Upper lobe of left lung (tissue), 6 donors: ENCODE data around the gene KLHL8. TPM values are rescaled to one million over a fixed set of nuclear protein-coding genes. Genes with fewer than 3 reads are reported as not detected.
"Not testable (repeated sequence)": the region's sequence is repeated elsewhere in the genome, so short reads cannot be mapped to it uniquely, and the experiment has no call there.

ENCODE experiments used
- ATAC-seq, 2 donors: fragments of 200-7000 bp; cut with Tn5 transposase; one replicate each; pipeline ENCODE4 v1.9.1; 2022; ENCODE audit warnings: mild to moderate bottlenecking in 2 of 2, moderate library complexity in 2 of 2; ENCODE audit not compliant: low FRiP score in 2 of 2
- DNase-seq, 2 donors: peaks; one replicate each; pipeline ENCODE4 v3.0.0-alpha.2; 2019 to 2020
- H3K27ac ChIP-seq, 4 donors: fragments of 200-600 bp; sonication (generic); one replicate each; pipeline ENCODE4 v1.5.1; 2016 to 2019
- H3K27me3 ChIP-seq, 4 donors: fragments of 200-600 bp; sonication (generic); one replicate each; pipeline ENCODE4 v1.5.1; 2017 to 2019
- H3K36me3 ChIP-seq, 4 donors: fragments of 200-600 bp; sonication (generic); one replicate each; pipeline ENCODE4 v1.5.1; 2016 to 2019
- H3K4me1 ChIP-seq, 4 donors: fragments of 200-600 bp; sonication (generic); one replicate each; pipeline ENCODE4 v1.5.1; 2018 to 2019
- H3K4me3 ChIP-seq, 4 donors: fragments of 200-600 bp; sonication (generic); one replicate each; pipeline ENCODE4 v1.5.1; 2017 to 2019; ENCODE audit warnings: mild to moderate bottlenecking in 2 of 4, moderate library complexity in 1 of 4
- H3K9me3 ChIP-seq, 4 donors: fragments of 200-600 bp; sonication (generic); one replicate each; pipeline ENCODE4 v1.5.1; 2018 to 2019
- CTCF ChIP-seq, 6 experiments: fragments of 450-650 bp in 4 of 6; fragments of 200-600 bp in 2 of 6; sonication (generic) in 2 of 6; IDR thresholded peaks; one replicate each; pipeline ENCODE4 v1.5.1; 2016 to 2019; ENCODE audit warnings: antibody characterized with exemption in 6 of 6
- EP300 ChIP-seq, 4 donors: sonication (generic); formaldehyde crosslinking; IDR thresholded peaks; one replicate each; pipeline ENCODE4 v1.5.1; 2017; ENCODE audit warnings: antibody characterized with exemption in 4 of 4, control low read depth in 2 of 4
- POLR2A ChIP-seq, 4 donors: fragments of 450-650 bp; IDR thresholded peaks; one replicate each; pipeline ENCODE4 v1.5.1; 2016 to 2017; ENCODE audit warnings: antibody characterized with exemption in 4 of 4, mild to moderate bottlenecking in 2 of 4
- POLR2AphosphoS5 ChIP-seq, 2 donors: sonication (generic); formaldehyde crosslinking; IDR thresholded peaks; one replicate each; pipeline ENCODE4 v1.5.1; 2017; ENCODE audit warnings: antibody characterized with exemption in 2 of 2
- WGBS, 2 donors: methylation state at CpG; one replicate each; pipeline ENCODE4 v1.1.5; 2017 to 2018; 5-methylcytosine and 5-hydroxymethylcytosine counted together
- total RNA-seq, 6 donors: library from RNA; depleted of rRNA in 4 of 6; stranded (reverse); fragments of >200 nt in 4 of 6; gene quantifications; one replicate each; pipeline versions ENCODE4 v1.1.0 to v1.2.1, GENCODE V29; 2016 to 2021
- donor health status: DM: no; HTN: no; CAD: no; lungs with moderate emphysema.
- donor health status: DM: no; HTN: yes; CAD: no; lungs with severe emphysema.

KLHL8 gene
- total RNA-seq, 6 donors from 2014 or later: 8.2 to 18.8 (median 11.9) TPM

- Histone ChIP-seq H3K9me3 (no peaks in the 10 kb centered on the region), H3K4me3 (no peak overlapping the region), H3K27me3 (no peaks in the 10 kb centered on the region), H3K27ac (no peak overlapping the region), H3K4me1 (peaks cover under 1 to 6% (median 2%) of the 10 kb centered on the region in 4 donors), H3K36me3 (no peaks in the 10 kb centered on the region)
- DNase-seq: no peak
- TF ChIP-seq POLR2A (IDR thresholded peaks at IDR 0.05) (no peak), CTCF (IDR thresholded peaks at IDR 0.05) (no peak), POLR2AphosphoS5 (IDR thresholded peaks at IDR 0.05) (no peak), EP300 (IDR thresholded peaks at IDR 0.05) (no peak)
- ATAC-seq: no peak
- 96 to 98% methylated on average over 5 of the region's 5 CpGs for WGBS, 2 donors
Measured at GRCh38 chr4:87225936-87226335, 5.5 kb upstream of the KLHL8 start.

GRCh38 chr4:87224141-87224923 is 3.9 kb upstream of the KLHL8 start:
- H3K9me3 ChIP-seq: no peaks in the 10 kb centered on the region
- H3K4me1 ChIP-seq: peaks cover 1 to 8% (median 5%) of the 10 kb centered on the region in 4 donors
- TF ChIP-seq EP300 (IDR thresholded peaks at IDR 0.05) (no peak), CTCF (IDR thresholded peaks at IDR 0.05) (no peak), POLR2AphosphoS5 (IDR thresholded peaks at IDR 0.05) (no peak), POLR2A (IDR thresholded peaks at IDR 0.05) (no peak)
- WGBS, 2 donors: 79 to 88% methylated on average over 9 to 10 of the region's 10 CpGs
- no peak overlapping the region for H3K4me3 ChIP-seq
- ATAC-seq (no peak), DNase-seq (no peak)
- H3K27ac ChIP-seq: no peak overlapping the region
- H3K36me3 ChIP-seq: no peaks in the 10 kb centered on the region
- H3K27me3 ChIP-seq: no peaks in the 10 kb centered on the region

GRCh38 chr4:87219632-87220093 is 755 bp downstream of the KLHL8 start:
- Histone ChIP-seq H3K27ac (peak overlapping the region; percentile 87 to 97 (median 94)), H3K4me3 (peak overlapping the region; percentile 49 to 97 (median 89)), H3K4me1 (peaks cover 9 to 17% (median 12%) of the 10 kb centered on the region in 4 donors), H3K36me3 (no peaks in the 10 kb centered on the region), H3K27me3 (no peaks in the 10 kb centered on the region), H3K9me3 (no peaks in the 10 kb centered on the region)
- ATAC-seq (peak; percentile 5 to 58), DNase-seq (peak; percentile 60 to 90)
- WGBS, 2 donors: 0% methylated on average over 9 to 18 of the region's 40 CpGs
- TF ChIP-seq POLR2A (IDR thresholded peaks at IDR 0.05): no peak
- TF ChIP-seq CTCF (IDR thresholded peaks at IDR 0.05): peak in 3 of 6 experiments; percentile 28 to 46 (median 40)

- not testable (repeated sequence) for H3K36me3 ChIP-seq, DNase-seq, ATAC-seq, H3K27ac ChIP-seq, H3K27me3 ChIP-seq, H3K4me3 ChIP-seq, H3K9me3 ChIP-seq
- H3K4me1 ChIP-seq: peaks cover 24 to 33% (median 26%) of the 10 kb centered on the region in 4 donors
- 89 to 97% methylated on average over 6 of the region's 6 CpGs for WGBS, 2 donors
Measured at GRCh38 chr4:87217235-87217763, 3.1 kb downstream of the KLHL8 start.

- DNase-seq: no peak
- TF ChIP-seq CTCF (IDR thresholded peaks at IDR 0.05) (no peak), EP300 (IDR thresholded peaks at IDR 0.05) (no peak), POLR2A (IDR thresholded peaks at IDR 0.05) (no peak), POLR2AphosphoS5 (IDR thresholded peaks at IDR 0.05) (no peak)
- Histone ChIP-seq H3K27me3 (no peaks in the 10 kb centered on the region), H3K4me1 (peaks cover 24 to 33% (median 27%) of the 10 kb centered on the region in 4 donors), H3K4me3 (no peak overlapping the region), H3K27ac (no peak overlapping the region), H3K9me3 (no peaks in the 10 kb centered on the region), H3K36me3 (no peaks in the 10 kb centered on the region)
- WGBS, 2 donors: 93 to 100% methylated on average over 1 of the region's 1 CpG
- ATAC-seq: no peak
Measured at GRCh38 chr4:87216469-87216868, 3.9 kb downstream of the KLHL8 start.
